ENCODE measurements around the gene PRKN.

PRKN gene

DNA sequence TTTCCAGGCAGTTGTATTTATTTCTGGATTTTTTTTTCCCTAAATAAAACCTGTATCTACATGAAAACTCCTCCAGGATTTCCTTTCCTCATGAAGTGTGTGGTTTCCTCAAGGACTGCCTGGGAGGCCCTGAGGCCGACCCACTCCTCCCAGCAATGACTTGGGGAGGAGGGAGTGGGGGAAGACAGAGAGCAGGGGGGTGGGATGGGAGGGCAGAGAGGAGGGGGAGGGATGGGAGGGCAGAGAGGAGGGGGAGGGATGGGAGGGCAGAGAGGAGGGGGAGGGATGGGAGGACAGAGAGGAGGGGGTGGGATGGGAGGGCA is 1291.9 kb downstream of the PRKN start:
- TF ChIP-seq FOXK2 (IDR thresholded peaks at IDR 0.05) (no peak), LEF1 (IDR thresholded peaks at IDR 0.05; ENCODE audit: borderline replicate concordance) (no peak), NFRKB (IDR thresholded peaks at IDR 0.05) (no peak), FOXA1 (IDR thresholded peaks at IDR 0.05) (no peak), SUZ12 (IDR thresholded peaks at IDR 0.05) (no peak), ELF4 (IDR thresholded peaks at IDR 0.05) (no peak), HDGF (IDR thresholded peaks at IDR 0.05; ENCODE audit: borderline replicate concordance) (no peak), SP1 (IDR thresholded peaks at IDR 0.05) (no peak), L3MBTL2 (conservative IDR thresholded peaks at IDR 0.05) (no peak)
- TF ChIP-seq, protein P1, sequence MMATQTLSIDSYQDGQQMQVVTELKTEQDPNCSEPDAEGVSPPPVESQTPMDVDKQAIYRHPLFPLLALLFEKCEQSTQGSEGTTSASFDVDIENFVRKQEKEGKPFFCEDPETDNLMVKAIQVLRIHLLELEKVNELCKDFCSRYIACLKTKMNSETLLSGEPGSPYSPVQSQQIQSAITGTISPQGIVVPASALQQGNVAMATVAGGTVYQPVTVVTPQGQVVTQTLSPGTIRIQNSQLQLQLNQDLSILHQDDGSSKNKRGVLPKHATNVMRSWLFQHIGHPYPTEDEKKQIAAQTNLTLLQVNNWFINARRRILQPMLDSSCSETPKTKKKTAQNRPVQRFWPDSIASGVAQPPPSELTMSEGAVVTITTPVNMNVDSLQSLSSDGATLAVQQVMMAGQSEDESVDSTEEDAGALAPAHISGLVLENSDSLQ (IDR thresholded peaks at IDR 0.05), result no peak
- POLR2A ChIA-PET, result no interaction called here
- DNase-seq (ENCODE audit: extremely low spot score), result no peak
- CTCF ChIA-PET, result interaction anchor here (1.1 kb wide), 1 partner anchor 17 kb away, joined by 11 read pairs; no protein-coding TSS in a partner anchor

DNA sequence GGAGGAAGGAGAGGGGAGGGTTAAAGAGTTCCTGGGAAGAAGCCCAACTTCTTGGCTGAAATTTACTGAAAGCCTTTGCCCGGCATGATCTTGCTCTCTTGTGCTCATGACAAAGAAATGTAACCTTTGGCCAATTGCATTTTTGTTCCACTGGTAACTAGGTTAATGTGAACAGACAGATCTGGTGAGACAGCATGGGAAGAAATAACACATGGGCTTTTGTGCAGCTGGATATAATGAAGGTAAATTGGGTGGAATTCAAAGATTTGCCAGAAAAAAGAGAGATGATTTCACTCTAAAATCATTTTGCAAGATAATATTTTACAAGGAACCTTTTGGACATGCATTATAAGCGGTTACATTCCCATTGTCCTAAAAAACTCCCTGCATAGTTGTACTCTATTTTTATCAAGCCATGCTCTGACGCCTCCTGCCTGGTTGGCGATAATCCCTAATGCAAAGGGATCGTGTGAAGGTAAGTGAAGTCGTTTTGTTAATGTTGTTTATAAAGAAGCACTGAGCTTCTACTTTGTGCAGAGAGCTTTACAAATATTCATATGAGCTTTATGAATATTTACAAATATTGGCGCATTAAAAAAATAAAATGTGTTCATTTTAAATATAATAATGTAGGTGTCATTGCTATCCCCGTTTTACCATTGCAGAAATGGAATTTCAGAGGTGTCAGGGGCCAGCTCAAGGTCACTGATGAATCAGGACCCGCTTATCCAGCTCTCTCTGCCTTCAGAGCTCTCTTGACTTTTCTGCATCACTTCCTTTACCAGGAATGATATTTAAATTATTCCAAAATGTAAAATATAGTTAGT is 1292.4 kb downstream of the PRKN start:
- CTCF ChIA-PET, result interaction anchor here (0.7 to 1.1 kb wide), 2 partner anchors 17 to 42 kb away, joined by 3 to 11 read pairs; no protein-coding TSS in a partner anchor

DNA sequence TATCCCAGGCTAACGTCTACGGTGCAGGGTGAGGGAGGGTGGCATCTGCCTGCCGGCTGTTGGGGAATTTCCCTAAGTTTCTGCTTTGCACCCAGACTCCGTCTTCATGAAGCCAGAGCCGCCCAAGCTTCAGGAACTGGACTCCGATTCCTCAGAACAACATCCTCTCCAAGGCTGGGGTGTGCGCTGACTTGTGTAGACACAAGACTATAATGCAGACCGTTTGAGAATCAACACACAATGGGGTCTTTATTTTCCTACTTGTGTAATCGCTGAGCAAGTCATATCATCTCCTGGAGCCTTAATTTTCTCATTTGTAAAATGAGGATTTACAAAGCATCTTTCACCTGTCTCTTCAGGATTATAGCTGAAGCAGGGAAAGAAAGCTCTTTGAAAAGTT is 1293.2 kb downstream of the PRKN start:
- no peak for DNase-seq (ENCODE audit: extremely low spot score)
- no peak for TF ChIP-seq ELF4 (IDR thresholded peaks at IDR 0.05)
- no peak for TF ChIP-seq ZNF384 (IDR thresholded peaks at IDR 0.05)
- no peak for TF ChIP-seq FOXM1 (IDR thresholded peaks at IDR 0.05; ENCODE audit: borderline replicate concordance)
- TF ChIP-seq SUZ12 (IDR thresholded peaks at IDR 0.05), result no peak
- no peak for TF ChIP-seq NFRKB (IDR thresholded peaks at IDR 0.05)
- POLR2A ChIA-PET, result no interaction called here
- CTCF ChIA-PET, result interaction anchor here (1.1 kb wide), 1 partner anchor 16 kb away, joined by 11 read pairs; no protein-coding TSS in a partner anchor

More for the DNA sequence above, 1292.4 kb downstream of the PRKN start:
- TF ChIP-seq, protein P1 (IDR thresholded peaks at IDR 0.05), result no peak
- TF ChIP-seq TARDBP (IDR thresholded peaks at IDR 0.05), result no peak
- no peak for TF ChIP-seq FOXM1 (IDR thresholded peaks at IDR 0.05; ENCODE audit: borderline replicate concordance)
- no peak for TF ChIP-seq BHLHE40 (IDR thresholded peaks at IDR 0.05; ENCODE audit: borderline replicate concordance)
- TF ChIP-seq FOXK2 (IDR thresholded peaks at IDR 0.05), result no peak
- TF ChIP-seq L3MBTL2 (conservative IDR thresholded peaks at IDR 0.05), result no peak
- TF ChIP-seq ZNF384 (IDR thresholded peaks at IDR 0.05), result no peak
- TF ChIP-seq CTBP1 (IDR thresholded peaks at IDR 0.05; ENCODE audit: borderline replicate concordance), result no peak
- no peak for TF ChIP-seq ARNT (IDR thresholded peaks at IDR 0.05)
- no peak for TF ChIP-seq SUZ12 (IDR thresholded peaks at IDR 0.05)
- TF ChIP-seq NFRKB (IDR thresholded peaks at IDR 0.05), result no peak
- TF ChIP-seq FOXA1 (IDR thresholded peaks at IDR 0.05), result no peak
- DNase-seq (ENCODE audit: extremely low spot score), result no peak
- POLR2A ChIA-PET, result no interaction called here

DNA sequence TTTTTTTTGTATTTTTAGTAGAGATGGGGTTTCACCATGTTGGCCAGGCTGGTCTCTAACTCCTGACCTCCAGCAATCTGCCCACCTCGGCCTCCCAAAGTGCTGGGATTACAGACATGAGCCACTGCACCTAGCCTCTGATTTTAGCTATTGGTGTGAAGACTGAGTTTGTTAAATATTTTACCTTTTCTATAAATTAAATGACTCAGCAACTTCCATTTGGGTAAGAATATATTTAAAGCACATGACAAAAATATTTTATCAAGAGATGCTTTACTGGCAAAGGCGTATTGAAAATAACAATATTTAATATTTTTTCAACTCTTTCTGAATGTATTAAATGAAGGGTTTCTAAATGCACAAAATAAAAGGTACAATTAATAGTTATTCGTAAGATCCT is 1295.0 kb downstream of the PRKN start:
- CTCF ChIA-PET, result no interaction called here
- TF ChIP-seq TARDBP (IDR thresholded peaks at IDR 0.05), result no peak
- no peak for TF ChIP-seq CTBP1 (IDR thresholded peaks at IDR 0.05; ENCODE audit: borderline replicate concordance)
- TF ChIP-seq BHLHE40 (IDR thresholded peaks at IDR 0.05; ENCODE audit: borderline replicate concordance), result no peak
- TF ChIP-seq NFRKB (IDR thresholded peaks at IDR 0.05), result no peak
- POLR2A ChIA-PET, result no interaction called here
- DNase-seq (ENCODE audit: extremely low spot score), result no peak

DNA sequence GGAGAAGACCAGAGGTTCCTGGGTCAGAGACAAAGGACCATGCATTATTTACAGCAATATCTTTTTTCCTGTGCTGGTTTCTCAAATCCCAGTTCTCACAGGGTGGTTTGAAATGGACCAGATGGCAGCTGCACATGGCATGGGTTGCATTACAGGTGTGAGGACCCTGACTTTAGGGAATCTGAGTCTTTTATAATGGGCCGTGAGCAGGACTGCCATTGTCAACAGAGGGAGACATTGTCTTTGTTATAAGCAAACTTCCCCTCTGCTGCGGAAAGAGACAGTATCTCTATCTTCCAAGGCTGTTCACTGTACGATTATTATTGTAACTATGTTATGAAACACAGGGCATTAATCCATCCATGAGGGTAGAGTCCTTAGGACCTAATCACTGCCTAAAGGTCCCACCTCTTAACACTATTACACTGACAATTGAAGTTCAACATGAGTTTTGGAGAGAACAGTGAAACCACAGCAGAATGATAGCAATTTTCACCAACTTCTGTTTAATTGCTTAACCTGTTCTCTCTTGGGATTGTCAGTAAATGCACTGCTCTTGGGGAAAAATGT is 1297.6 kb downstream of the PRKN start:
- DNase-seq (ENCODE audit: extremely low spot score), result no peak
- TF ChIP-seq LEF1 (IDR thresholded peaks at IDR 0.05; ENCODE audit: borderline replicate concordance) (no peak), FOXK2 (IDR thresholded peaks at IDR 0.05) (no peak), ZNF384 (IDR thresholded peaks at IDR 0.05) (no peak), SP1 (IDR thresholded peaks at IDR 0.05) (no peak), FOXM1 (IDR thresholded peaks at IDR 0.05; ENCODE audit: borderline replicate concordance) (no peak), NFRKB (IDR thresholded peaks at IDR 0.05) (no peak), HDGF (IDR thresholded peaks at IDR 0.05; ENCODE audit: borderline replicate concordance) (no peak), CTBP1 (IDR thresholded peaks at IDR 0.05; ENCODE audit: borderline replicate concordance) (no peak)
- TF ChIP-seq, protein P1 (IDR thresholded peaks at IDR 0.05), result no peak
- ChIA-PET CTCF (no interaction called here), POLR2A (no interaction called here)

DNA sequence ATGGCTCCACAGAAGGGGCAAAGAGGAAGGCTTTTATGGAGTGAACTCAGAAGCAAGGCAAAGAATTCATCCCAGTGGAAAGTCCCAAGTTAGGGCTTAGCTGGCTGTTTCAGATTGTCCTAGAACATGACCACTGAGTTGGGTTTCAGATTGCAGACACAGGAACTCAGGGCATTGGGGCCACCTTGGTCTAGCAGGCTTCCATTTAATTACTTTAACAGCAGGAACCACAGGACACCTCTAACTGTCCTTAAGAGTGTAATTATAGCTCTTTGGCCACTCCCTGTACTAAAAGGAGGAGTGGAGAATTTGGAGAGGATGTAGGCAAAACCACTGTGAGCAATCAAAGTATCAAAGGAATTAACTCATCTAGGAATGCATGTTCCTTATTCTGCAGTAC is 1303.1 kb downstream of the PRKN start:
- ChIA-PET CTCF (interaction anchor here (0.6 kb wide), 1 partner anchor 666 kb away, joined by 6 read pairs; no protein-coding TSS in a partner anchor), POLR2A (no interaction called here)
- TF ChIP-seq, protein P1 (IDR thresholded peaks at IDR 0.05), result no peak
- TF ChIP-seq SUZ12 (IDR thresholded peaks at IDR 0.05), result no peak
- TF ChIP-seq L3MBTL2 (conservative IDR thresholded peaks at IDR 0.05), result no peak
- TF ChIP-seq ZNF384 (IDR thresholded peaks at IDR 0.05), result no peak
- no peak for TF ChIP-seq ELF4 (IDR thresholded peaks at IDR 0.05)
- TF ChIP-seq FOXM1 (IDR thresholded peaks at IDR 0.05; ENCODE audit: borderline replicate concordance), result no peak
- TF ChIP-seq TARDBP (IDR thresholded peaks at IDR 0.05), result no peak
- no peak for TF ChIP-seq LEF1 (IDR thresholded peaks at IDR 0.05; ENCODE audit: borderline replicate concordance)
- no peak for TF ChIP-seq HDGF (IDR thresholded peaks at IDR 0.05; ENCODE audit: borderline replicate concordance)
- TF ChIP-seq FOXK2 (IDR thresholded peaks at IDR 0.05), result no peak
- no peak for TF ChIP-seq NFRKB (IDR thresholded peaks at IDR 0.05)
- no peak for TF ChIP-seq ARNT (IDR thresholded peaks at IDR 0.05)
- no peak for TF ChIP-seq BHLHE40 (IDR thresholded peaks at IDR 0.05; ENCODE audit: borderline replicate concordance)
- no peak for TF ChIP-seq CTBP1 (IDR thresholded peaks at IDR 0.05; ENCODE audit: borderline replicate concordance)
- TF ChIP-seq FOXA1 (IDR thresholded peaks at IDR 0.05), result no peak
- no peak for TF ChIP-seq SP1 (IDR thresholded peaks at IDR 0.05)
- no peak for DNase-seq (ENCODE audit: extremely low spot score)

Data from HEK293T (cell line).